ENCODE data around the gene WDR18. TPM values are rescaled to one million over a fixed set of nuclear protein-coding genes. Genes with fewer than 3 reads are reported as not detected.

WDR18 gene
- polyA plus RNA-seq, 1 donor (not counting 4 experiments of a cell fraction or from before 2014, with no cell fraction given): 26.3 TPM

DNA sequence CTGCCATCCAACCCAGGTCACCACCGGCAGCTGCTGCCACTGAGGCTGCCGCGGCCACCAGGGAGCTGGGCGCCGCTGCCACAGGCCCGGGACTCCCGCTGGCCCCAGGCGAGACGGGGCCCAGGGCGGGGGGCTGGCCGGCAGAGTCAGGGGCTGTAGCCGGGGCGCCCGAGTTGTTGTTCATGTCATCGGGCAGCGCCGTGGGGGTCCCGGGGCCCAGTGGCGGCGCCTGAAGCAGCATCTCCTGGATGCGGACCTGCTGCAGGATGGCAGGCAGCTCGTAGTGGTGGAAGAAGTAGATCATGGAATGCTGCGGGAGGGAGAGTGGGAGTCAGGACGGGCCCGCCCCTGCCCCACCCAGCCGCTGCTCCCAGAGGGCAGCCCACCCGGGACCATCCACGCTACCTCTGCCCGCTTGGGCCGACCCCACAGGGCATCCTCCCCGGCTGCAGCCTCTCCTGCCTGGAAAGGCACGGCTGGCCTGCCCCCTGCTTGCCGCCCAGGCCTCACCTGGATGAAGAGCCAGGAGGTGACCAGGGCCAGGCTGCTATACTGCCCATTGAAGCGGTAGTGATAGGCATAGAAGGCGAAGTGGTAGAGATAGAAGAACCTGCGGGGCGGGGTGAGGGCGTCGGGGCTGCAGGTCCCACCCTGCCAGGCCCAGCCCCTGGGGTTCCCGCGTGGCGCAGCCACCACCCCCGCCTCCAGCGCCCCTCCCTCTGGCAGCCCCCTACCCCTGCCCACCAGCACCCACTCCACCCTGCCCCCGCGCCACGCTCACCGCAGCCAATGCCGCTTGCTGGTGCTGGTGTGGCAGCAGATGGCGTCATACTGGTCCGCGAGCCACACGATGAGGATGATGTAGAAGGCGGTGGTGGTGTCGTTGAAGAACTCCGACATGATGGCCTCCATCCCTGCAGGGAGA lies 26.7 kb downstream of the WDR18 start:
- peaks cover 6% of the 10 kb centered on the region for H4K20me1 ChIP-seq (ENCODE audit: control insufficient read depth, extremely low read depth, insufficient read depth, low read length)
- dilution Hi-C loops (cut with MboI; ENCODE audit: extremely low pct_ligation_motif_present, low sequenced_read_pairs): no loop called here
- H3K9me3 ChIP-seq (ENCODE audit: control insufficient read depth, low read depth, low read length): no peaks in the 10 kb centered on the region
- no peak for TF ChIP-seq EZH2 (IDR thresholded peaks at IDR 0.05; ENCODE audit: low read length)
- TF ChIP-seq, protein P1, sequence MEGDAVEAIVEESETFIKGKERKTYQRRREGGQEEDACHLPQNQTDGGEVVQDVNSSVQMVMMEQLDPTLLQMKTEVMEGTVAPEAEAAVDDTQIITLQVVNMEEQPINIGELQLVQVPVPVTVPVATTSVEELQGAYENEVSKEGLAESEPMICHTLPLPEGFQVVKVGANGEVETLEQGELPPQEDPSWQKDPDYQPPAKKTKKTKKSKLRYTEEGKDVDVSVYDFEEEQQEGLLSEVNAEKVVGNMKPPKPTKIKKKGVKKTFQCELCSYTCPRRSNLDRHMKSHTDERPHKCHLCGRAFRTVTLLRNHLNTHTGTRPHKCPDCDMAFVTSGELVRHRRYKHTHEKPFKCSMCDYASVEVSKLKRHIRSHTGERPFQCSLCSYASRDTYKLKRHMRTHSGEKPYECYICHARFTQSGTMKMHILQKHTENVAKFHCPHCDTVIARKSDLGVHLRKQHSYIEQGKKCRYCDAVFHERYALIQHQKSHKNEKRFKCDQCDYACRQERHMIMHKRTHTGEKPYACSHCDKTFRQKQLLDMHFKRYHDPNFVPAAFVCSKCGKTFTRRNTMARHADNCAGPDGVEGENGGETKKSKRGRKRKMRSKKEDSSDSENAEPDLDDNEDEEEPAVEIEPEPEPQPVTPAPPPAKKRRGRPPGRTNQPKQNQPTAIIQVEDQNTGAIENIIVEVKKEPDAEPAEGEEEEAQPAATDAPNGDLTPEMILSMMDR (optimal IDR thresholded peaks at IDR 0.05 in 1 of 3, IDR thresholded peaks at IDR 0.05 in 1 of 3, conservative IDR thresholded peaks at IDR 0.05 in 1 of 3; ENCODE audit: extremely low read depth in 1 of 3, insufficient read depth in 2 of 3, low read length in 3 of 3): no peak
- no peaks in the 10 kb centered on the region for H3K27me3 ChIP-seq (ENCODE audit: control insufficient read depth, extremely low read depth, insufficient read depth, low read length)
- H3K4me3 ChIP-seq (ENCODE audit: control insufficient read depth in 2 of 3, extremely low read depth in 1 of 3, insufficient read depth in 2 of 3, low read depth in 1 of 3, low read length in 3 of 3): no peak overlapping the region
- H3K9me1 ChIP-seq (ENCODE audit: control insufficient read depth, extremely low read depth, insufficient read depth, low read length): no peaks in the 10 kb centered on the region
- H3K27ac ChIP-seq (ENCODE audit: control insufficient read depth, insufficient read depth, low read length): no peak overlapping the region
- H3K4me2 ChIP-seq (ENCODE audit: control insufficient read depth, extremely low read depth, insufficient read depth, low read depth, low read length): no peak overlapping the region
- no peak for FAIRE-seq
- H3K9ac ChIP-seq (ENCODE audit: control insufficient read depth, extremely low read depth, insufficient read depth, low read length): no peak overlapping the region
- peaks cover 5% of the 10 kb centered on the region for H3K4me1 ChIP-seq (ENCODE audit: control insufficient read depth, extremely low read depth, insufficient read depth, low read length)
- peaks cover 9 to 17% of the 10 kb centered on the region in 2 experiments for H3K36me3 ChIP-seq (ENCODE audit: control insufficient read depth in 2 of 2, extremely low read depth in 1 of 2, insufficient read depth in 2 of 2, low read length in 2 of 2)
- no peak for DNase-seq (ENCODE audit: low read depth, low spot score)
- peaks cover 31% of the 10 kb centered on the region for H3K79me2 ChIP-seq (ENCODE audit: control insufficient read depth, insufficient read depth, low read length)
- no peak overlapping the region for H2AFZ ChIP-seq (ENCODE audit: control insufficient read depth, low read length)

DNA sequence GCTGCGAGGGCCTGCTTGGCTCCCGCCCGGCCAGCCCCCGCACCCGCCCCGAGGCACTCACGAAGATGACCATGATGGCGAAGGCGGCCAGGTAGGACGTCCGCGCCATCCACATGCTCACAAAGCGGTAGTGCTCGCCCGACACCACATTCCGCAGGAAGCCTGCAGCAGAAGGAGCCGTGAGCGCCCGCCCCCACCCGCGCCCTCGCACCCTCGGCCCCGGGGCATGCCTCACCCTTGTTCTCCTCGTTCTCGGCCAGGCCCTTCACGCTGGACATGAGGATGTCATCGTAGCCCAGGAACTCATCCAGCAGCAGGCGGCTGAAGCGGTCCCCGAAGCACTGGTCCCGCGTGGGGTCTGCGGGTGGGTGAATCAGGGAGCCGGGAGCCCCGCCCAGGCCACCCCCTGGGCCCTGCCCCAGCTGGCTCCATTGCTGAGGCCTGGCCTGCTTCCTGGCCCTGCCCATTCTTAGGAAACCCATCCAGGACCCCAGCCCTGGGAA lies 27.7 kb downstream of the WDR18 start:
- H3K9me1 ChIP-seq (ENCODE audit: control insufficient read depth, extremely low read depth, insufficient read depth, low read length): peaks cover 4% of the 10 kb centered on the region
- no peaks in the 10 kb centered on the region for H3K9me3 ChIP-seq (ENCODE audit: control insufficient read depth, low read depth, low read length)
- no peak overlapping the region for H3K4me2 ChIP-seq (ENCODE audit: control insufficient read depth, extremely low read depth, insufficient read depth, low read depth, low read length)
- H3K9ac ChIP-seq (ENCODE audit: control insufficient read depth, extremely low read depth, insufficient read depth, low read length): no peak overlapping the region
- H3K4me3 ChIP-seq (ENCODE audit: control insufficient read depth in 2 of 3, extremely low read depth in 1 of 3, insufficient read depth in 2 of 3, low read depth in 1 of 3, low read length in 3 of 3): no peak overlapping the region
- no peaks in the 10 kb centered on the region for H3K27me3 ChIP-seq (ENCODE audit: control insufficient read depth, extremely low read depth, insufficient read depth, low read length)
- TF ChIP-seq EZH2 (IDR thresholded peaks at IDR 0.05; ENCODE audit: low read length): no peak
- TF ChIP-seq, protein P1 (optimal IDR thresholded peaks at IDR 0.05 in 1 of 3, IDR thresholded peaks at IDR 0.05 in 1 of 3, conservative IDR thresholded peaks at IDR 0.05 in 1 of 3; ENCODE audit: extremely low read depth in 1 of 3, insufficient read depth in 2 of 3, low read length in 3 of 3): no peak
- peaks cover 9 to 17% of the 10 kb centered on the region in 2 experiments for H3K36me3 ChIP-seq (ENCODE audit: control insufficient read depth in 2 of 2, extremely low read depth in 1 of 2, insufficient read depth in 2 of 2, low read length in 2 of 2)
- peaks cover 13% of the 10 kb centered on the region for H3K4me1 ChIP-seq (ENCODE audit: control insufficient read depth, extremely low read depth, insufficient read depth, low read length)
- H3K79me2 ChIP-seq (ENCODE audit: control insufficient read depth, insufficient read depth, low read length): peaks cover 41% of the 10 kb centered on the region
- FAIRE-seq (no peak), DNase-seq (ENCODE audit: low read depth, low spot score) (no peak)
- no peak overlapping the region for H3K27ac ChIP-seq (ENCODE audit: control insufficient read depth, insufficient read depth, low read length)
- H2AFZ ChIP-seq (ENCODE audit: control insufficient read depth, low read length): no peak overlapping the region
- dilution Hi-C loops (cut with MboI; ENCODE audit: extremely low pct_ligation_motif_present, low sequenced_read_pairs): no loop called here
- peaks cover 14% of the 10 kb centered on the region for H4K20me1 ChIP-seq (ENCODE audit: control insufficient read depth, extremely low read depth, insufficient read depth, low read length)

Measured in keratinocyte (primary cell).